Cardiac fibroblast (primary cell): ENCODE results near the gene PPP1R14C.

Experiments
- DNase-seq, 2 donors: peaks; one replicate each; pipeline versions ENCODE4 v3.0.0 to v3.0.0-alpha.2; 2010; ENCODE audit warnings: low read depth in 2 of 2
- H3K4me3 ChIP-seq, 2 donors: replicated peaks in 1 of 2; 1 replicate in 1 of 2; 2 replicates in 1 of 2; pipeline ENCODE4 v1.5.1; 2011; ENCODE audit warnings: low read depth in 2 of 2, low read length in 2 of 2, mild to moderate bottlenecking in 2 of 2, moderate library complexity in 1 of 2
- TF ChIP-seq, protein P1 (sequence below): IDR thresholded peaks from one replicate; pipeline ENCODE4 v1.5.1; 2011; ENCODE audit warnings: low read depth, mild to moderate bottlenecking, low read length, inconsistent platforms

Gene PPP1R14C

DNA sequence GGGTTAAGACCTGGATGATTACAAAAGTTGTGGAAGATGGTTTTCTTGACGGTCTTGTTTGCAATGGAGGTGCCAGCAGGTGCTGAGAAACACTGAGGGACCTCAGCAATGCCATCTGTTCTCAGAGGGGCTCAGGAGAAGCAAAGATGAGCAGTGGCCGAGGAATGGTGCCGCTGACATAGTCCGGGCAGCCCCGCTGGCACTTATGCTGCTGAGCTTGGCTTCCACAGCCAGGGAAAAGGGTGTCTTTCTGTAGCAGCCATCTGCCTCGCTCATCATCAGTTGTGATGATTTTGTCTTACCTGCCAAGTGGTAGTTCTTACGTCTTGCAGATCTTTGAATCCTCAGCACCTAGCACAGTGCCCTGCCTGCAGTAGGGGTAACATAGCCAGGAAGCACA, 55.7 kb downstream of the PPP1R14C start:
- DNase-seq, result no peak
- no peak overlapping the region for H3K4me3 ChIP-seq
- TF ChIP-seq, protein P1, sequence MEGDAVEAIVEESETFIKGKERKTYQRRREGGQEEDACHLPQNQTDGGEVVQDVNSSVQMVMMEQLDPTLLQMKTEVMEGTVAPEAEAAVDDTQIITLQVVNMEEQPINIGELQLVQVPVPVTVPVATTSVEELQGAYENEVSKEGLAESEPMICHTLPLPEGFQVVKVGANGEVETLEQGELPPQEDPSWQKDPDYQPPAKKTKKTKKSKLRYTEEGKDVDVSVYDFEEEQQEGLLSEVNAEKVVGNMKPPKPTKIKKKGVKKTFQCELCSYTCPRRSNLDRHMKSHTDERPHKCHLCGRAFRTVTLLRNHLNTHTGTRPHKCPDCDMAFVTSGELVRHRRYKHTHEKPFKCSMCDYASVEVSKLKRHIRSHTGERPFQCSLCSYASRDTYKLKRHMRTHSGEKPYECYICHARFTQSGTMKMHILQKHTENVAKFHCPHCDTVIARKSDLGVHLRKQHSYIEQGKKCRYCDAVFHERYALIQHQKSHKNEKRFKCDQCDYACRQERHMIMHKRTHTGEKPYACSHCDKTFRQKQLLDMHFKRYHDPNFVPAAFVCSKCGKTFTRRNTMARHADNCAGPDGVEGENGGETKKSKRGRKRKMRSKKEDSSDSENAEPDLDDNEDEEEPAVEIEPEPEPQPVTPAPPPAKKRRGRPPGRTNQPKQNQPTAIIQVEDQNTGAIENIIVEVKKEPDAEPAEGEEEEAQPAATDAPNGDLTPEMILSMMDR, result no peak

DNA sequence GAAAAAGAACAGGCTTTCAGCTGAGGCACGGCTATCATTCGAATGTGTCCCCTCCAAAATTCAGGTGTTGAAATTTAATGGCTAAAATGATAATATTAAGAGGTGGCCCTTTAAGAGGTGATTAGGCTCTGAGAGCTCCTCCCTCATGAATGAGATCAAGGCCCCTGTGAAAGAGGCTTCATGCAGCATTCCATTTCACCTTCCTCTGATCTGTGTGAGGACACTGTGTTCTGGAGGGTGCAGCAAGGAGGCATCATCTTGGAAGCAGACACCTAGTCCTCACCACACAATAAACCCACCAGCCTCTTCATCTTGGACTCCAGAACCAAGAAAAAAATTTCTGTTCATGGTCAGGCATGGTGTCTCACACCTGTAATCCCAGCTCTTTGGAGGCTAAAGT, 56.4 kb downstream of the PPP1R14C start:
- no peak overlapping the region for H3K4me3 ChIP-seq
- TF ChIP-seq, protein P1, result no peak
- DNase-seq, result no peak

DNA sequence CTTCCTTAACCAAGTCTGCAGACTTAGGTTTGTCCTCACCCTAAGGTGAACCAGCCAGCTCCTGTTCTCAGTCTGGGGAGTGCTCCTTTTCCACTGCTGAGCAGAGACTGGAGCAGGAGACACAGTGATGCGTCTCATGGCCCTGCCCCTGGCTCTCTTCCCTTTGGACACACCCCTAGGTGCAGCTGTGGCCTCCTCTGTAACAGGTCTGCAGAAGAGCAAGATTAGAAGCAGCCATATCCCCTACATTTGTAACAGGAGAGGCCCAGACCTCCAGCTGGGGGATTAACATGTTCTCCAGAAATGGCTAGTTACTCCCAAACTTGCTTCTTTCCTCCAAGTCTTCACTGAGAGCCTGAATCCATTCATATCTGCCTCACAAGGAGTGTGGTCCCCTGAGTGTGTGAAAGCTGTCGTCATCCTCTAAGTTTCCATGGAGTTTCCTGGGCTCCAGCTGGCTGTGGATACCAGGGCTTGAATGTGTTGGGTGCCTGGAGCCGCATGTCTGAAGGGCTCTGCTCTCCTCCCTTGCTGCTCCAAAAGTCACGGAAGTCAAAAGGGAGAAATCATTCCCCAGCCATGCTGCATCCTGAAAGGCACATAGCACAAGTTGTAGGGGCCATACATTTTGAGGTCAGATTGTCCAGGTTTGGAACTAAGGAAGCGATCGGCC, 57.7 kb downstream of the PPP1R14C start:
- no peak overlapping the region for H3K4me3 ChIP-seq
- no peak for DNase-seq
- TF ChIP-seq, protein P1, result no peak

DNA sequence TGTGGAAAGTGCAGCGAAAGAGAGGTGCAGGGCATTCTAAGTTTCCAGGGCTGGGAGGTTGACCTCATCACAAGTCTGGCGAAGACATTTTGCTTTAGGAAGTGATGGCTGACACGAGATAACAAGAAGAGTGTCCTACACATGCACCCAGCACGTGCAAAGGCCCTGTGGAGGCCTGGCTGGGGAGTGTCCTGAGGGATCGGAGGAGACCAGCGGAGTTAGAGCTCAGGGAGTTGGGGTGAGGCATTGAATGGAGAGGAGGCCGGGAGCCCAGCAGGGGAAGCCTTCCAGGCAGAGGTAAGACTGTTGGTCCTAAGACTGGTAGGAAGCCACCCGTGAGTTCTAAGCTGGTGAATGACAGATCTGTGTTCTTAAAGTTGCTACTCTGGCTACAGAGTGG, 58.4 kb downstream of the PPP1R14C start:
- TF ChIP-seq, protein P1, result no peak

DNA sequence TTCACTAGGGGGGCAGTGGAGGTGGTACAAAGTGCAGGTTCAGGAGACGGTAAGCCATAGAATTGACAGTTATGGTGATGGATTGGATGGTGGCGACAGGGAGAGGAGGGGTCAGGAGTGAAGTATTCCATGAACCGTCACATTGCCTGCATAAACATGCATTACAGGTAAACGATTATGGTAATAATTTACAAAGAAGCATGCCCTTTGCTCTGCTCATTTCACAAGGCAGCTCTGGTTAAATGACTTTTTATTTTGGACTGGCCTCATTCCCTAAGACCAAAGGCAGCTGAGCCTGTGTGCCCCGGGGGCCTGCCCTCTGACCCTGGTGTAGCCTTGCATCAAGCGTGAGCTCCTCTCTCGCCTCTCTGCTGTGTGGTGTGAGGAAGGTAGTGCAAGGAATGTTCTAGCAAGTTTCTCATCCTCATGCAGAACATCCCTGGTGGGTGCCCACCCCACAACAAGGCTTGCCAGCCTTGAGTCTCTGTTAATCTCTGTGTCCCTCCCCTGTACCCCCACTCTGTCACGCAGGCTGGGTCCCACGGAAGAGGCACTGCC, 59.0 kb downstream of the PPP1R14C start:
- H3K4me3 ChIP-seq, result no peak overlapping the region
- DNase-seq, result no peak
- TF ChIP-seq, protein P1, result no peak

More for the DNA sequence above, 58.4 kb downstream of the PPP1R14C start:
- DNase-seq, result no peak
- H3K4me3 ChIP-seq, result no peak overlapping the region

DNA sequence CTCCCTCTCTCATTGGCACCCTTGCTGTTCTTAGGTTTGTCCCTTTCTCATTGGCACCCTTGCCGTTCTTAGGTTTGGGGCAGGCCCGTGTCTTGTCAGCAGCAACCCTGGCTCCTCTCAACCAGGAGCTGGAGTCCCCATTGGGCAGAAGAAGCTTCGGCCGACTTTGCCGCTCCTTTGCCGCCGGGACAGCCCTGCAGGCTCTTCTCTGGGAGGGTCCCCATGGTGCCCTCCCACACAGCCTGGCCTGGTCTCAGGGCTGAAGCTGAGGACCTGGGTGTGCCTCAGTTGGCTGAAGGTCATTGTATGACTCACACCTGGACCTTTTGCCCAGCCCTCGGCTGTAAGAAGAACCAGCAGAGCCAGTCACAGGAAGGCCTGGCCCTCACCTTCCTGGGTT, 59.6 kb downstream of the PPP1R14C start:
- TF ChIP-seq, protein P1, result no peak
- DNase-seq, result peak in 1 of 2 donors; percentile 3

More for the DNA sequence above, 59.6 kb downstream of the PPP1R14C start:
- H3K4me3 ChIP-seq, result no peak overlapping the region
